GM23338 (cell line): ENCODE data around the gene SLC43A3.

ENCODE experiments used
- JUNB ChIP-seq: IDR thresholded peaks from one replicate; pipeline ENCODE4 v1.6.1; 2016; ENCODE audit warnings: antibody characterized with exemption; ENCODE audit not compliant: unreplicated experiment
- POLR2AphosphoS5 ChIP-seq: IDR thresholded peaks from 2 replicates; pipeline ENCODE4 v1.6.1; 2016; ENCODE audit warnings: antibody characterized with exemption, low read depth
- REST ChIP-seq: IDR thresholded peaks from one replicate; pipeline ENCODE4 v1.6.1; 2018; ENCODE audit warnings: antibody characterized with exemption; ENCODE audit not compliant: unreplicated experiment
- TF ChIP-seq, protein P1 (sequence below), 2 experiments: fragments of 200-600 bp in 1 of 2; sonication (generic) in 1 of 2; conservative IDR thresholded peaks; 2 replicates each; pipeline versions ENCODE4 v1.5.1 to v1.6.1; 2016 to 2017; ENCODE audit warnings: antibody characterized with exemption in 2 of 2, low read depth in 2 of 2, mild to moderate bottlenecking in 2 of 2, moderate library complexity in 1 of 2

- TF ChIP-seq, protein P1, sequence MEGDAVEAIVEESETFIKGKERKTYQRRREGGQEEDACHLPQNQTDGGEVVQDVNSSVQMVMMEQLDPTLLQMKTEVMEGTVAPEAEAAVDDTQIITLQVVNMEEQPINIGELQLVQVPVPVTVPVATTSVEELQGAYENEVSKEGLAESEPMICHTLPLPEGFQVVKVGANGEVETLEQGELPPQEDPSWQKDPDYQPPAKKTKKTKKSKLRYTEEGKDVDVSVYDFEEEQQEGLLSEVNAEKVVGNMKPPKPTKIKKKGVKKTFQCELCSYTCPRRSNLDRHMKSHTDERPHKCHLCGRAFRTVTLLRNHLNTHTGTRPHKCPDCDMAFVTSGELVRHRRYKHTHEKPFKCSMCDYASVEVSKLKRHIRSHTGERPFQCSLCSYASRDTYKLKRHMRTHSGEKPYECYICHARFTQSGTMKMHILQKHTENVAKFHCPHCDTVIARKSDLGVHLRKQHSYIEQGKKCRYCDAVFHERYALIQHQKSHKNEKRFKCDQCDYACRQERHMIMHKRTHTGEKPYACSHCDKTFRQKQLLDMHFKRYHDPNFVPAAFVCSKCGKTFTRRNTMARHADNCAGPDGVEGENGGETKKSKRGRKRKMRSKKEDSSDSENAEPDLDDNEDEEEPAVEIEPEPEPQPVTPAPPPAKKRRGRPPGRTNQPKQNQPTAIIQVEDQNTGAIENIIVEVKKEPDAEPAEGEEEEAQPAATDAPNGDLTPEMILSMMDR (conservative IDR thresholded peaks at IDR 0.05; ENCODE audit: low read depth in 2 of 2) = no peak
- TF ChIP-seq REST (no peak), POLR2AphosphoS5 (no peak), JUNB (no peak)
Observed at GRCh38 chr11:57474017-57474802, 47.3 kb upstream of the SLC43A3 start.
